GM18519 (cell line): ENCODE measurements around the gene ADGRF5.
"Not testable (repeated sequence)": the region's sequence is repeated elsewhere in the genome, so short reads cannot be mapped to it uniquely, and the experiment has no call there.

Experiments used
- ATAC-seq: cut with Tn5 transposase; IDR thresholded peaks from one replicate; pipeline ENCODE4 v1.9.1; 2021; ENCODE audit warnings: mild to moderate bottlenecking, moderate library complexity; ENCODE audit not compliant: unreplicated experiment, low FRiP score

The ADGRF5 gene

DNA sequence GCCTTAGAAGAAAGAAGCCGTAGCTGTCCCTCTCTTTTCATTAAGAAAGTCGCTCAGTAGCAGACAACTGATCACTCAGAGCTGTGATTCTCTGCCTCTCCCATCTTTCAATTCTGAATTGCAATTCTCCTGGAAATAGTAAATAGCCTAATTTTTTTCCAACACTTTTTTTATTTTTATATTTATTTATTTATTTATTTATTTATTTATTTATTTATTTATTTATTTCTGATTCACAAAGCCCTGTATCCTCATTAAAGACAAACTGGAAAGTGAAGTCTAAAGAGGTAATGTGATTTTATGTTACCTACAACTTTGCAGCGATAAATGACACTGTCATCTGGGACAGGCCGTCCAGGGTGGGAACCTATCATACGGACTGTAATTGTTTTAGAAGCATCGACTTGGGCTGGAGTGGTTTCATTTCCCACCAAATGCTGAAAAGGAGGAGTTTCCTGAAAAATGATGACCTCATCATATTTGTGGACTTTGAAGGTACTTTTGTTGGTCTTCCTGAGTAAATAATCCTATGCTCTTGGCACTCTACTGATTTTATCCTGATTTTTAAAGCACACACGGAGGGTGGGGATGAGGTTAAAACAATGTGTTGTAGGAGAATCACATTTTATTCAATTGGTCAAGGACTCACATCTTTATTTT, 87.4 kb downstream of the ADGRF5 start:
- ATAC-seq = not testable (repeated sequence)

- no peak for ATAC-seq
Observed at GRCh38 chr6:46832816-46833215, 88.9 kb downstream of the ADGRF5 start.

DNA sequence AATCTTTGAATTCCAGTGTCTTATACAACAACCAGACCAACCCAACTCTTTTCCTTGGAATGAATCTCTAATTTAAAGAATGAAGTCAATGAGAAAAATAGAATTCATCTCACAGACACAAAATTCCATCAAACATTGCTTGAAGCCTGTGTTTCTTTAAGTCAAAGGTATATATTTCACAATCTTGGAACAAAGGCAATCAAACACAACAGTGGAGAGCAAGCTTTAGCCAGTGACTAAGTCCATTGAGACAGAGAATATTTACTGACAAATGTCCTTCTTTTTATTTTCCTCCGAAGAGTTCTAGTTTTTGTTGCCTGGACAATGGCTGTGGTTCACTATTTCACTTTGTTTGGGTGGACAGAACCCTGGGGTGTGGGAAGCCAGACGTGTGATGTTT, 92.8 kb downstream of the ADGRF5 start:
- ATAC-seq = no peak

GRCh38 chr6:46821458-46821881, 100.3 kb downstream of the ADGRF5 start:
- ATAC-seq = no peak

GRCh38 chr6:46819561-46819960, 102.2 kb downstream of the ADGRF5 start:
- no peak for ATAC-seq

- no peak for ATAC-seq
Observed at GRCh38 chr6:46816626-46817025, 105.1 kb downstream of the ADGRF5 start.

- no peak for ATAC-seq
Observed at GRCh38 chr6:46815130-46815529, 106.6 kb downstream of the ADGRF5 start.

GRCh38 chr6:46808806-46809205, 112.9 kb downstream of the ADGRF5 start:
- no peak for ATAC-seq
